GM12878 (cell line): Measurements from ENCODE around the gene CCDC106. TPM values are rescaled to one million over a fixed set of nuclear protein-coding genes. Genes with fewer than 3 reads are reported as not detected.

ENCODE experiments used
- ATAC-seq: fragments of 200-7000 bp; cut with Tn5 transposase; 3 replicates; pipeline ENCODE4 v1.9.1; 2020; ENCODE audit warnings: mild to moderate bottlenecking, moderate library complexity
- BruUV-seq: library from RNA; stranded (reverse); fragments of 400-500 nt; replicated peaks from 2 replicates; lab custom pipeline; 2021; lab: Mats Ljungman, UMichigan
- CTCF ChIA-PET: fragments of 300-600 bp; sonication (Branson Sonifier 250); formaldehyde crosslinking; extraction: SDS; loops from one replicate; lab custom pipeline; 2021; ENCODE audit warnings: inconsistent platforms; lab: Yijun Ruan, JAX
- POLR2A ChIA-PET: fragments of 350-600 bp; formaldehyde crosslinking; extraction: SDS; loops from one replicate; lab custom pipeline; 2021; ENCODE audit warnings: inconsistent platforms; lab: Charles Lee
- RAD21 ChIA-PET: fragments of 300-600 bp; sonication (Branson Sonifier 250); formaldehyde crosslinking; loops from one replicate; lab custom pipeline; 2023; ENCODE audit warnings: antibody characterized with exemption; ENCODE audit not compliant: unreplicated experiment; lab: Charles Lee
- SMC1A ChIA-PET: fragments of 300-600 bp; sonication (Branson Sonifier 250); formaldehyde crosslinking; loops from one replicate; lab custom pipeline; 2023; ENCODE audit not compliant: unreplicated experiment, uncharacterized antibody; lab: Charles Lee
- DNase-seq: peaks from one replicate; pipeline ENCODE4 v3.0.0-alpha.2; 2011; ENCODE audit warnings: low read depth, low spot score
- FAIRE-seq: peaks from 3 replicates; lab custom pipeline; 2011; peaks lifted over from hg19 to GRCh38; lab: Jason Lieb, UNC
- H2AFZ ChIP-seq: 2 replicates; pipeline ENCODE4 v1.6.0; 2011; ENCODE audit warnings: low read depth, low read length, control low read depth; ENCODE audit not compliant: control insufficient read depth
- H3K27ac ChIP-seq: 2 replicates; pipeline ENCODE4 v1.5.1; 2011; ENCODE audit warnings: control low read depth; ENCODE audit not compliant: control insufficient read depth, insufficient read depth
- H3K27me3 ChIP-seq, 2 experiments: replicated peaks in 1 of 2; 2 replicates each; pipeline versions ENCODE4 v1.6.0 to v1.6.1; 2011; ENCODE audit warnings: low read length in 1 of 2; ENCODE audit not compliant: control insufficient read depth in 2 of 2, insufficient read depth in 2 of 2
- H3K36me3 ChIP-seq, 2 experiments: 2 replicates each; pipeline ENCODE4 v1.5.1; 2011; ENCODE audit warnings: low read length in 1 of 2; ENCODE audit not compliant: control insufficient read depth in 2 of 2, insufficient read depth in 2 of 2
- H3K4me1 ChIP-seq: 2 replicates; pipeline ENCODE4 v1.6.1; 2011; ENCODE audit warnings: mild to moderate bottlenecking, low read length, moderate library complexity, mixed read lengths; ENCODE audit not compliant: control insufficient read depth, insufficient read depth
- H3K4me2 ChIP-seq: 2 replicates; pipeline ENCODE4 v1.6.0; 2011; ENCODE audit warnings: control low read depth; ENCODE audit not compliant: control insufficient read depth, insufficient read depth
- H3K4me3 ChIP-seq: fragments of 200-600 bp; sonication (generic); 2 replicates; pipeline ENCODE4 v1.5.1; 2016
- H3K79me2 ChIP-seq: 2 replicates; pipeline ENCODE4 v1.6.0; 2011; ENCODE audit warnings: low read length; ENCODE audit not compliant: control insufficient read depth, insufficient read depth
- H3K9ac ChIP-seq: 2 replicates; pipeline ENCODE4 v1.8.0; 2011; ENCODE audit warnings: low read length, control low read depth, mixed read lengths; ENCODE audit not compliant: control insufficient read depth, insufficient read depth
- H3K9me3 ChIP-seq: replicated peaks from 3 replicates; pipeline ENCODE4 v1.5.1; 2011; ENCODE audit warnings: mild to moderate bottlenecking, low read length; ENCODE audit not compliant: control insufficient read depth, insufficient read depth
- H4K20me1 ChIP-seq: 2 replicates; pipeline ENCODE4 v1.6.0; 2011; ENCODE audit not compliant: control insufficient read depth, insufficient read depth
- IKZF2 ChIP-seq, 2 experiments: fragments of 450-650 bp; IDR thresholded peaks; 2 replicates each; pipeline ENCODE4 v1.6.1; 2017; ENCODE audit warnings: mild to moderate bottlenecking in 2 of 2, moderate library complexity in 2 of 2
- POLR2A ChIP-seq: IDR thresholded peaks from 2 replicates; pipeline ENCODE4 v1.6.1; 2011; ENCODE audit warnings: low read depth, mild to moderate bottlenecking, low read length
- RFX5 ChIP-seq: IDR thresholded peaks from 2 replicates; pipeline ENCODE4 v1.6.1; 2011; ENCODE audit warnings: low read depth, low read length, improper control_type of control experiment
- SMC3 ChIP-seq: IDR thresholded peaks from 2 replicates; pipeline ENCODE4 v1.6.1; 2011; ENCODE audit warnings: low read length, improper control_type of control experiment, borderline replicate concordance
- SP1 ChIP-seq: IDR thresholded peaks from one replicate; pipeline ENCODE4 v1.6.1; 2011; ENCODE audit warnings: low read depth, low read length
- SREBF1 ChIP-seq: IDR thresholded peaks from 2 replicates; pipeline ENCODE4 v1.6.1; 2012; ENCODE audit warnings: mild to moderate bottlenecking, low read length
- SUPT20H ChIP-seq: IDR thresholded peaks from 2 replicates; pipeline ENCODE4 v1.6.1; 2011; ENCODE audit warnings: low read depth, mild to moderate bottlenecking, low read length, moderate library complexity, borderline replicate concordance; ENCODE audit not compliant: control insufficient read depth
- TCF12 ChIP-seq: IDR thresholded peaks from 2 replicates; pipeline ENCODE4 v1.6.1; 2011; ENCODE audit warnings: low read depth, mild to moderate bottlenecking, low read length
- WGBS: methylation state at CpG from one replicate; pipeline ENCODE4 v1.1.6; 2016; ENCODE audit warnings: low lambda C conversion rate; ENCODE audit not compliant: insufficient replicate concordance, insufficient coverage; ENCODE audit errors: missing lambda C conversion rate; 5-methylcytosine and 5-hydroxymethylcytosine counted together
- in situ Hi-C: fragments of 300-500 bp; cut with MboI; formaldehyde crosslinking; loops from 9 replicates; pipeline ENCODE4 v1.14.3; 2018; ENCODE audit warnings: mixed read lengths
- intact Hi-C: fragments of 100-400 bp; cut with micrococcal nuclease; formaldehyde crosslinking; loops from one replicate; pipeline ENCODE4 v1.14.2; 2022; ENCODE audit not compliant: unreplicated experiment
- polyA plus RNA-seq, 11 experiments: library from polyadenylated mRNA; depleted of rRNA in 4 of 11; unstranded in 6 of 11; stranded (reverse) in 5 of 11; fragments of >200 nt; fragmentation: Nextera tagmentation in 4 of 11; fragmentation: Illumina TruSeq in 1 of 11; extraction: Ambion mirVana in 4 of 11; extraction: Trizol in 1 of 11; gene quantifications; 1 replicate in 1 of 11; 2 replicates in 10 of 11; pipeline versions ENCODE4 v1.2.1 to v1.2.3, GENCODE V29; 2011 to 2016; ENCODE audit warnings: inconsistent platforms in 2 of 11, missing spikeins in 2 of 11, low read depth in 1 of 11
- total RNA-seq, 4 experiments: library from RNA; depleted of rRNA in 3 of 4; stranded (reverse); fragments of >200 nt in 3 of 4; fragmentation: Illumina TruSeq in 1 of 4; extraction: Trizol in 1 of 4; gene quantifications; 2 replicates each; pipeline versions ENCODE4 v1.2.1 to v1.2.3, GENCODE V29; 2013 to 2021

The CCDC106 gene
- total and polyA plus RNA-seq, 10 of the 15 experiments (the other 5 are each of a cell fraction or from before 2014, with no cell fraction given): 0.04 to 35.9 (median 19.8) TPM

DNA sequence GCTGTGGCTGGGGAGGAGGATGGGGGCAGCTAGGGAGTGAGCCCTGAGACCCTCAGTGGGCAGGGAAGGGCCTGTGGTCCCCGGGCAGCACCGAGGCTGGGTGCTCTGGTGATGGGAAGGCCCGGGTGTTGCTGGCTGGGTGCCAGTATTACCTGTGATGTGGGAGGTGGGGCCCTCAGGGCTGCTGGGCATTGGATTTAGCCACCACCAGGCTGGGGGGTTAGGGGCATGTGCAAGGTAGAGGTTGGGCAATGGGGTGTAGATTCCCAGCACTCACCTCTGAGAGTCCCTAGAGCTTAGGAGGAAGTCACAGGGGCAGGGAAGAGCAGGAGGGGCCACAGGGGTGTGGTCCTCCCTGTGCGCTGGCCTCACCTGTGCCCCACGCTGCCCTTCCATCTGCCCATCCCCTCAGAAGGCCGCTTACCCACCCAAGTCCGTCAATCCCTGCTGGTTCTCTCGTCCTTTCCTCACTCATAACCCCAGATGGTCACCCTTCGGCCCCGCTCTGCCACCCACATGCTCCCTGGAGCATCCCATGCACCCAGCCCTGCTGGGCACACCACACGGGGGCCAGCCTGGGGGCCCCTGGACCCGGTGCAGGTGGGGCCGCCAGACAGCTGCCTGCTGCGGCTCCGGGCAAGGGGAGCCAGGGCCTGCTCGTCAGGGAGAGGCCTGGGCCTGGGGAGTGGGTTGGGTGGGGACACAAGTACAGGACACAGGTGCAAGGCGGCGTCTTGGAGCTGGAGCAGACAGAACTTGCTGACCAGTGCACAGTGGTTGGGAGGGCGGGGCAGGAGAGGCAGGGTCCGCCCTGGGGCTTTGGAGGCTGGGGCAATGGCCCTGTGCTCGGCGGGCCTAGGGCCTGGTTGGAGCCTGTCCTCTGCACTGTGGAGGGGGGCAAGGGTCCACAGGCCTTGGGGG is 39.5 kb downstream of the CCDC106 start:
- Histone ChIP-seq H3K79me2 (peaks cover 5% of the 10 kb centered on the region), H2AFZ (no peak overlapping the region), H3K36me3 (peaks cover 18 to 41% of the 10 kb centered on the region in 2 experiments), H3K27me3 (no peaks in the 10 kb centered on the region), H3K4me1 (no peaks in the 10 kb centered on the region), H3K9ac (no peak overlapping the region), H4K20me1 (peaks cover 12% of the 10 kb centered on the region), H3K27ac (no peak overlapping the region), H3K9me3 (no peaks in the 10 kb centered on the region), H3K4me3 (no peak overlapping the region), H3K4me2 (no peak overlapping the region)
- ATAC-seq (no peak), DNase-seq (no peak), FAIRE-seq (no peak)
- ChIA-PET RAD21 (no interaction called here), SMC1A (no interaction called here), CTCF (no interaction called here), POLR2A (no interaction called here)
- in situ Hi-C loops (no loop called here), intact Hi-C loops (no loop called here)
- no peak for TF ChIP-seq SUPT20H
- no peak for TF ChIP-seq TCF12
- no peak for TF ChIP-seq SP1
- peak; percentile 8; the same call in 1 of the 2 replicates for TF ChIP-seq POLR2A
- no peak for TF ChIP-seq SMC3
- TF ChIP-seq SREBF1: no peak
- no peak for TF ChIP-seq IKZF2 (IDR thresholded peaks at IDR 0.05)
- no peak for TF ChIP-seq RFX5
- WGBS: 86% methylated on average over 20 of the region's 22 CpGs
- BruUV-seq: no TSS peak
